Esophagus (tissue), 2 donors: ENCODE measurements around the gene SLC6A20. TPM values are rescaled to one million over a fixed set of nuclear protein-coding genes. Genes with fewer than 3 reads are reported as not detected.

ENCODE experiments used
- H3K27ac ChIP-seq, 2 donors: one replicate each; pipeline ENCODE4 v1.5.1; 2013; ENCODE audit warnings: low read depth in 2 of 2, mild to moderate bottlenecking in 2 of 2, inconsistent platforms in 1 of 2, low read length in 1 of 2, moderate library complexity in 1 of 2
- H3K27me3 ChIP-seq, 2 donors: one replicate each; pipeline ENCODE4 v1.6.1; 2013; ENCODE audit warnings: low read length in 2 of 2, control low read depth in 1 of 2, mild to moderate bottlenecking in 1 of 2; ENCODE audit not compliant: insufficient read depth in 2 of 2, control insufficient read depth in 1 of 2
- H3K36me3 ChIP-seq, 2 donors: one replicate each; pipeline ENCODE4 v1.6.1; 2013; ENCODE audit warnings: low read length in 1 of 2; ENCODE audit not compliant: control insufficient read depth in 2 of 2, insufficient read depth in 2 of 2
- H3K4me1 ChIP-seq, 2 donors: one replicate each; pipeline ENCODE4 v1.6.1; 2013; ENCODE audit warnings: low read length in 1 of 2; ENCODE audit not compliant: control insufficient read depth in 2 of 2, insufficient read depth in 2 of 2
- H3K4me3 ChIP-seq, 2 donors: one replicate each; pipeline ENCODE4 v1.5.1; 2013; ENCODE audit warnings: low read length in 2 of 2, mild to moderate bottlenecking in 2 of 2, low read depth in 1 of 2, moderate library complexity in 1 of 2
- H3K9me3 ChIP-seq, 2 donors: one replicate each; pipeline ENCODE4 v1.6.1; 2013; ENCODE audit warnings: mild to moderate bottlenecking in 2 of 2, low read depth in 1 of 2, low read length in 1 of 2, moderate library complexity in 1 of 2; ENCODE audit not compliant: control insufficient read depth in 2 of 2, insufficient read depth in 1 of 2
- WGBS, 2 donors: extraction: QIAGEN DNeasy Blood & Tissue Kit; methylation state at CpG; one replicate each; pipeline ENCODE4 v1.1.7; 2013; 5-methylcytosine and 5-hydroxymethylcytosine counted together
- polyA plus RNA-seq, 2 donors: library from polyadenylated mRNA; stranded (reverse); fragments of 200-250 nt; gene quantifications; one replicate each; pipeline ENCODE4 v1.2.3, GENCODE V29; 2013
- donor health status: healthy with polysubstance abuse.
- donor health status: Bipolar disorder and iron deficiency.

SLC6A20 gene
- polyA plus RNA-seq, 2 donors = 0.01 TPM; not detected in 1

- Histone ChIP-seq H3K27me3 (peaks cover 0 to 8% of the 10 kb centered on the region in 2 donors), H3K4me3 (no peak overlapping the region), H3K4me1 (peaks cover 0 to 9% of the 10 kb centered on the region in 2 donors), H3K9me3 (peaks cover 0 to 5% of the 10 kb centered on the region in 2 donors), H3K27ac (no peak overlapping the region), H3K36me3 (no peaks in the 10 kb centered on the region)
- 95% methylated on average over 5 of the region's 5 CpGs for WGBS, 2 donors
These were observed 2.2 kb downstream of the SLC6A20 start for GRCh38 chr3:45794177-45794560.

- Histone ChIP-seq H3K27me3 (peaks cover 0 to 8% of the 10 kb centered on the region in 2 donors), H3K27ac (no peak overlapping the region), H3K4me3 (no peak overlapping the region), H3K4me1 (peaks cover 0 to 9% of the 10 kb centered on the region in 2 donors), H3K36me3 (no peaks in the 10 kb centered on the region), H3K9me3 (peaks cover 0 to 5% of the 10 kb centered on the region in 2 donors)
- 61 to 63% methylated on average over 9 of the region's 9 CpGs for WGBS, 2 donors
These were observed 2.7 kb downstream of the SLC6A20 start for GRCh38 chr3:45793482-45794176.

- WGBS, 2 donors = 89 to 96% methylated on average over 7 of the region's 7 CpGs
- Histone ChIP-seq H3K4me1 (peaks cover 0 to 9% of the 10 kb centered on the region in 2 donors), H3K27ac (no peak overlapping the region), H3K4me3 (no peak overlapping the region), H3K9me3 (peaks cover 0 to 5% of the 10 kb centered on the region in 2 donors), H3K27me3 (peaks cover 0 to 8% of the 10 kb centered on the region in 2 donors), H3K36me3 (no peaks in the 10 kb centered on the region)
These were observed 3.7 kb downstream of the SLC6A20 start for GRCh38 chr3:45792516-45793172.

GRCh38 chr3:45792036-45792435 is 4.3 kb downstream of the SLC6A20 start:
- 92 to 95% methylated on average over 2 of the region's 2 CpGs for WGBS, 2 donors
- no peak overlapping the region for H3K4me3 ChIP-seq
- H3K9me3 ChIP-seq = peaks cover 0 to 5% of the 10 kb centered on the region in 2 donors
- H3K27ac ChIP-seq = no peak overlapping the region
- H3K4me1 ChIP-seq = peaks cover 0 to 9% of the 10 kb centered on the region in 2 donors
- no peaks in the 10 kb centered on the region for H3K36me3 ChIP-seq
- H3K27me3 ChIP-seq = peaks cover 0 to 5% of the 10 kb centered on the region in 2 donors

GRCh38 chr3:45790596-45790995 is 5.7 kb downstream of the SLC6A20 start:
- no peak overlapping the region for H3K4me3 ChIP-seq
- H3K27ac ChIP-seq = no peak overlapping the region
- H3K4me1 ChIP-seq = no peaks in the 10 kb centered on the region
- H3K36me3 ChIP-seq = no peaks in the 10 kb centered on the region
- 77 to 84% methylated on average over 2 of the region's 2 CpGs for WGBS, 2 donors
- no peaks in the 10 kb centered on the region for H3K27me3 ChIP-seq
- H3K9me3 ChIP-seq = no peaks in the 10 kb centered on the region

GRCh38 chr3:45789235-45789812 is 7.0 kb downstream of the SLC6A20 start:
- Histone ChIP-seq H3K4me3 (no peak overlapping the region), H3K9me3 (no peaks in the 10 kb centered on the region), H3K4me1 (no peaks in the 10 kb centered on the region), H3K36me3 (no peaks in the 10 kb centered on the region), H3K27ac (no peak overlapping the region), H3K27me3 (no peaks in the 10 kb centered on the region)
- 85 to 90% methylated on average over 4 of the region's 4 CpGs for WGBS, 2 donors

- Histone ChIP-seq H3K4me1 (no peaks in the 10 kb centered on the region), H3K36me3 (no peaks in the 10 kb centered on the region), H3K4me3 (no peak overlapping the region), H3K27me3 (no peaks in the 10 kb centered on the region), H3K9me3 (no peaks in the 10 kb centered on the region), H3K27ac (no peak overlapping the region)
- 98 to 100% methylated on average over 2 of the region's 2 CpGs for WGBS, 2 donors
These were observed 8.8 kb downstream of the SLC6A20 start for GRCh38 chr3:45787551-45787950.

- WGBS, 2 donors = 68 to 88% methylated on average over 4 of the region's 4 CpGs
- Histone ChIP-seq H3K9me3 (no peaks in the 10 kb centered on the region), H3K36me3 (no peaks in the 10 kb centered on the region), H3K4me1 (no peaks in the 10 kb centered on the region), H3K27me3 (no peaks in the 10 kb centered on the region), H3K4me3 (no peak overlapping the region), H3K27ac (no peak overlapping the region)
These were observed 9.4 kb downstream of the SLC6A20 start for GRCh38 chr3:45786801-45787495.

DNA sequence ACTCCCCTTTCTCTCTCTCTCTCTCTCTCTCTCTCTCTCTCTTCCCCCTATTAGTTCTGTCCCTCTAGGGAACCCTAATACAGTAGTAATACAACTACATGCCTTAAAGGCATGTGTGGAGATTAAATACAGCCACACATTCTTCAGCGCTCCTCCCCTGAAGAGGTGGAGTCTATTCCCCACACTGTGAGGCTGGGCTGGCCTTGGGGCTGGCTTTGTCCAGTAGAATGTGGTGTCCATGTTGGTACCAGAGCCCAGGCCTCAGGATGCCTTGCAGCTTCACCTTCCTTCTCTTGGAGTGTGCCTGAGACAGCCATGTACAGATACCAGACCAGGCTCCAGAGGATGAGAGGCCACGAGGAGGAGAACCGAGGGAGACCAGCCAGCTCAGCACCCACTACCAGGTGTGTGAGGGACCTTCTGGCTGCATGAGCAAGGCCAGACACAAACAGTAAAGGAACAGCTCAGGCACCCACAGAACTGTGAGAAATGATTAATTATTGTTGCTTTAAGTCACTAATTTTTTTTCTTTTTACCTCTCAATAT is 10.7 kb downstream of the SLC6A20 start:
- H3K9me3 ChIP-seq = no peaks in the 10 kb centered on the region
- no peak overlapping the region for H3K27ac ChIP-seq
- no peaks in the 10 kb centered on the region for H3K36me3 ChIP-seq
- H3K4me3 ChIP-seq = no peak overlapping the region
- 84% methylated on average over 3 of the region's 3 CpGs for WGBS, 2 donors
- no peaks in the 10 kb centered on the region for H3K27me3 ChIP-seq
- no peaks in the 10 kb centered on the region for H3K4me1 ChIP-seq
